Right ventricle myocardium inferior (tissue), 1 donor: ENCODE results near the gene CSNK1D. TPM values are rescaled to one million over a fixed set of nuclear protein-coding genes. Genes with fewer than 3 reads are reported as not detected.
"Not testable (repeated sequence)": the region's sequence is repeated elsewhere in the genome, so short reads cannot be mapped to it uniquely, and the experiment has no call there.

Experiments
- ATAC-seq: fragments of 200-7000 bp; cut with Tn5 transposase; one replicate; pipeline ENCODE4 v1.9.1; 2020; ENCODE audit warnings: mild to moderate bottlenecking, moderate library complexity
- DNase-seq: peaks from one replicate; pipeline ENCODE4 v3.0.0; 2021; ENCODE audit errors: missing footprints
- intact Hi-C: fragments of 100-400 bp; cut with DNase I; formaldehyde crosslinking; loops from one replicate; pipeline ENCODE4 v1.11.0; 2022
- total RNA-seq: library from RNA; stranded (reverse); fragmentation: NEBNext Ultra II Directional; extraction: Animal tissue kit (Norgen Biotek cat#: 25700); gene quantifications from one replicate; pipeline ENCODE4 v1.2.1, GENCODE V29; 2021
- donor health status: DM: no; HTN: yes; CAD: no; lungs with severe emphysema.

The CSNK1D gene
- total RNA-seq, 1 donor from 2014 or later: 62.6 TPM

- peak; percentile 52 for DNase-seq
- intact Hi-C loops: no loop called here
- no peak for ATAC-seq
These were observed 58.2 kb downstream of the CSNK1D start for GRCh38 chr17:82215095-82215971.

DNA sequence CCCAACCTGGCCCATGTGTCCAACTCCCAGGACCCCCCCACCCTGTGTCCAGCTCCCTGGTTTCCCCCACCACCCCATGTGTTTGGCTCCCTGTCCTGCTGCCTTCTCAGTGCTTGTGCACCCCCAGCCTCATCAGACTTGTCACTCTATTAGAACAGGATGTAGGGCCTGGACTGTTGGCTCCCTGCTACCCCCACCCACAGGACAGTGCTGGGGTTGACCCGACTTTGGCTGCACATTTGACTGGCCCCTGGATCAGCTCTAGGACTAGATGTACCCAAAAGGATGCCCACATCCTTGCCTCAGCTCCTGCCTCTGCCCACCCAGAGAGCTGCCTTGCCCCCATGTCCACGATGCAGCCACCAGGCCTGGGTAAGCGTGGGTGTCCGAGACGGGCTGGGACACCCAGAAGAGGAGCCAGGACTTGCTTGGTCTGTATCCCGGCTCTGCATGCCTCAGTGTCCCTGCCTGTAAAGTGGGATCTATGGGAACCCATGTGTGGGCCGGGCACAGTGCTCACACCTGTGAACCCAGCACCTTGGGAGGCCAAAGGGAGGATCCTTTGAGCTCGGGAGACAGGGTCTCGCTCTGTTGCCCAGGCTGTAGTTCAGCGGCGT, 59.4 kb downstream of the CSNK1D start:
- no peak for ATAC-seq
- DNase-seq: no peak
- intact Hi-C loops: no loop called here

- DNase-seq: peak; percentile 70
- intact Hi-C loops: no loop called here
- peak; percentile 26 for ATAC-seq
These were observed 60.1 kb downstream of the CSNK1D start for GRCh38 chr17:82213251-82214011.

DNA sequence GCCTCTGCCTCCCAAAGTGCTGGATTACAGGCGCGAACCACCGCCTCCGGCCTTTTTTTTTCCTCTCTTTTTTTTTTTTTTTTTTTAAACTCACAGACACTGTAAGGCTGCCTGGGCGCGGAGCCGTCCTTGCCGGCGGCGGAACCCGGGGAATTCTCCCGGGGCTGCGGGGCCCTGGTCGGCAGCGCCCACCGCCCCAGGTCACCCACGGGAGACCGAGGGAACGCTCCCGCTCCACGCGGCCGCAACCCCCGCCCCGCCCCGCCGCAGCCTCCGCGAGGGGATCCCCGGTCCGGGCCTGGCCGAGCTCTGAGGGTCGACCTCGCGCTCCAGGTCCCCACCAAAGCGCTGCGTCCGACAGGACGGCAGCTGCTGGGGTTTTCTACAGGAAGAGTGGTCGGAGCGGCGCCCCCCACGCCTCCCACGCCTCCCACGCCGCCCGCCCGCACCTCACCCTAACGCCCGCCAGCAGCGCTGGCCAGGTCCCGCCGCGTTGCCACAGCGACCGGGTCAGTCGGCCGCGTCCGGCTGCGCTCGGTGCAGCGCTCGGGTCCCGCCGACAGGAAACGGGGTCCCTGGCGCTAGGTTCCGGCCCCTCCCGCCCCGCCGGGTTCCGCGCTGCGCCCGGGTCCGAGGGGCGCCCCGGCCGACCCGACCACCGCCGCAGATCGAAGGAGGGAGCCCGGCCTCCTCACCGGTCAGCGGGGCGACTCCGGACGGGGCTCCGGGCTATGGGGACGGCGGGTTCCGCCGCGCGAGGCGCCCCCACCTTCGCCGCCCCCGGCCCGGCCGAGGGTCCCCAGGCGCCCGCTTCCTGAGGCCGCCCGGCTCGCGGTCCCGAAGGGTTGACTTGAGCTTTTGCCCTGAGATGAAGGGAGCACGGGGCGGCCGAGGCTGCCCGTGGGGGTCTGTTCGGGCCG, 60.9 kb downstream of the CSNK1D start, which contains the start of gene CCDC57:
Gene CCDC57 (minus strand): TSS at position 512 of the 920 bp plus-strand sequence. CDS start 10,898 bp downstream, outside the sequence.
- intact Hi-C loops: no loop called here
- peak; percentile 91 for DNase-seq
- ATAC-seq: peak; percentile 87

DNA sequence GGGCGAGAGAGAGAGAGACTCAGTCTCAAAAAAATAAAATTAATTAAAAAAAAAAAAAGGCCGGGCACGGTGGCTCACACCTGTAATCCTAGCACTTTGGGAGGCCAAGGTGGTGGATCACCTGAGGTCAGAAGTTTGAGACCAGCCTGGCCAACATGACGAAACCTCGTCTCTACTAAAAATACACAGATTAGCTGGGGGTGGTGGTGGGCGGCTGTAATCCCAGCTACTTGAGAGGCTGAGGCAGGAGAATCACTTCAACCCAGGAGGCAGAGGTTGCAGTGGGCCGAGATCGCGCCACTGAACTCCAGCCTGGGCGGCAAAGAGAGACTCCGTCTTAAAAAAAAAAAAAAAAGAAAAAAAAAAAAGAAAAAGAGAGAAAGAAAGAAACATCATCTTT, 62.8 kb downstream of the CSNK1D start:
- intact Hi-C loops, ATAC-seq, DNase-seq: not testable (repeated sequence)

GRCh38 chr17:82205720-82206508, 67.6 kb downstream of the CSNK1D start:
- DNase-seq: peak; percentile 92

DNA sequence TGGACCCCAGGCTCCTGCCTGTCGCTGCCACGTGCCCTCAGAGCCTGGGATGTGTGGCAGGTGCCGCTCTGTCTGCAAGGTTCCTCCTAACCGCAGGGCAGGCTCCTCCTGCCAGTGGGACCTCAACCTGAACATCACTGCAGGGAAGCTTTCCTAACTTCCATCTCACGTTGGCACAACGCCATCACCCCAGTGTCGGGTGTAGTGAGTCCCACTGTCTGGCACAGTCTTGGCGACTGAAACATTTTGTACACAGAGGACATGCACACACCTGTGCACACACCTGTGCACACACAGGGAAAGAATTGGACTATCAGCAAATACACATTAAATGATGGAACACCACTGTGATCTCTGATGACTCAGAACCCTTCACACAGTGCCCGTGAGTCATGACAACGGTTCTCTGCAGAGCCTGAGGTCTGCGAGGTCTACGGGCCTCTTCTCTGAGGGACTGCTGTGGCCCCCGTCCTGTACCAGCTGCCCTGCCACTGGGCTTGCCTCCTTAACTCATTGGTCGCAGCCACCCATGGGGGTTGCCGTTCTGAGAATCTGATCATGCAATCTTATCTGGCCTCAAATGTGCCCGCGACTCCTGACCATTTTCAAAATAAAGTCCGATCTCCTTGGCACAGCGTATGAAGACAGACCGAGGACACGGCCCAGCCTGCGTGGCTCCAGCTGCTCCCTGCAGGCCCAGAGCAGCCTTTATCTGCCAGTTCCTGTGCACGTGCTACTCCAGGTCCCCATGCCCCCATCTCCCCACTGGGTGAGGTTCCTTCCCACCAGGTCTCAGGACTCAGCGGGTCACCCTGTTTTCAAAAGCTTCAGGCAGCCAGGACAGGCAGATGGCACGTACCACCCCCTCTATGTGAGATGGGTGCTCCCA, 68.4 kb downstream of the CSNK1D start:
- intact Hi-C loops: no loop called here
- DNase-seq: no peak
- peak; percentile 55 for ATAC-seq

More at GRCh38 chr17:82205720-82206508, 67.6 kb downstream of the CSNK1D start:
- peak; percentile 87 for ATAC-seq
- intact Hi-C loops: loop anchor here (1.0 kb wide), 1 partner anchor 115 kb away; no protein-coding TSS in a partner anchor

GRCh38 chr17:82203920-82204319, 69.6 kb downstream of the CSNK1D start:
- DNase-seq (no peak), ATAC-seq (no peak)
- intact Hi-C loops: no loop called here

- DNase-seq (no peak), ATAC-seq (no peak)
- intact Hi-C loops: no loop called here
These were observed 70.5 kb downstream of the CSNK1D start for GRCh38 chr17:82202981-82203380.

GRCh38 chr17:82201498-82201910, 72.0 kb downstream of the CSNK1D start:
- intact Hi-C loops: no loop called here
- DNase-seq: no peak

DNA sequence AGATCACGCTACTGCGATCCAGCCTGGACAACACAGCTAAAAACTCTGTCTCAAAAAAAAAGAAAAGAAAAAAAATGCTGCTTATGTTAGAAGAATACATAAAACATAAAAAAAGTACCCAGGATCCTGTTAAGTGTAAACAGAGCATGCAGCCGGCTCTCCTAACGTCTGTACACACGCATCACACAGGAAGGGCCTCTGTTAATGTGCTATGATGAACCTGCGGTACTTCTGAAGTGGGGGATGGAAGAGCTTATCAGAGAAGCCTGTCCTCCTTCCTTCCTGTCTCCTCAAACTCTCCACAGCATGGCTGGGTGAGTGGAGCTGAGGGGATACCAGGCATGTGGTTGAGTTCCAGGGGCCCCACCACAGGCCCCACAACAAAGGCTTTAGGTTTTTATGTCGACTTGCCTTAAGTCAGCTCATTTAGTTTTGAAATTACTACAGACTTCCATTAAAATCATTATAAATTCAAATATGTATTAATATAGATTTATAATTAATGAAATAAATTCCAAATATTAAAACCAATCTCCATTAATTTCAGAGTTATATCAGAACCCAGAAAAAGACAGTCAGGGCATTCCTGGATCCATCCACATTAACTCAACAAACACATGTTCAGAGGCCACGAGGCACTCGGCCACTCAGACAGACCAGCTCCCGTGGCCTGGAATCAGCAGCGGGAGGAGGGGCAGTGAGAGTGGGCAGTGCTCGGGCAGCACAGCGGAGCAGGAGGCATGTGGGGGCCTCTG, 72.6 kb downstream of the CSNK1D start:
- ATAC-seq (no peak), DNase-seq (no peak)
- intact Hi-C loops: no loop called here

More at GRCh38 chr17:82201498-82201910, 72.0 kb downstream of the CSNK1D start:
- ATAC-seq: no peak

DNA sequence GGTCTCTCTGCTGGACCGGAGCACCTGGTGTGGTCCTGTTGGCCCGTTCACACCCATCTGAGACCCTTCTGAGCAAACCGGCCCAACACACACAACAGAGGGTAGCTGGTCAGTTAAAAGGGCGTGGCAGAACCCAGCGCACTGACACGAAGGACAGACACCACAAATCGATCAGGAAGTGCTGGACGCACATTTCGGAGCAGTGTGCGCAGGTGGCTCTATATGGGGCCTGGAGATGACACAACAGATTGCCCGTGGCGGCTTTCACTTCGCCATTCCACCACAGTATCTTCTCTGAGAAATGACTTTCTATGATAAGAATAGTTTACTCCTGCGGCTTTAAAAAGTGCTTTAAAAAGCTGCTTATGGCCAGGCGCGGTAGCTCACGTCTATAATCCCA, 73.4 kb downstream of the CSNK1D start:
- no peak for DNase-seq
- intact Hi-C loops: no loop called here
- no peak for ATAC-seq

- ATAC-seq: no peak
- no peak for DNase-seq
- intact Hi-C loops: no loop called here
These were observed 74.0 kb downstream of the CSNK1D start for GRCh38 chr17:82199496-82199895.

GRCh38 chr17:82198092-82198491, 75.4 kb downstream of the CSNK1D start:
- DNase-seq (no peak), ATAC-seq (no peak)
- intact Hi-C loops: no loop called here

DNA sequence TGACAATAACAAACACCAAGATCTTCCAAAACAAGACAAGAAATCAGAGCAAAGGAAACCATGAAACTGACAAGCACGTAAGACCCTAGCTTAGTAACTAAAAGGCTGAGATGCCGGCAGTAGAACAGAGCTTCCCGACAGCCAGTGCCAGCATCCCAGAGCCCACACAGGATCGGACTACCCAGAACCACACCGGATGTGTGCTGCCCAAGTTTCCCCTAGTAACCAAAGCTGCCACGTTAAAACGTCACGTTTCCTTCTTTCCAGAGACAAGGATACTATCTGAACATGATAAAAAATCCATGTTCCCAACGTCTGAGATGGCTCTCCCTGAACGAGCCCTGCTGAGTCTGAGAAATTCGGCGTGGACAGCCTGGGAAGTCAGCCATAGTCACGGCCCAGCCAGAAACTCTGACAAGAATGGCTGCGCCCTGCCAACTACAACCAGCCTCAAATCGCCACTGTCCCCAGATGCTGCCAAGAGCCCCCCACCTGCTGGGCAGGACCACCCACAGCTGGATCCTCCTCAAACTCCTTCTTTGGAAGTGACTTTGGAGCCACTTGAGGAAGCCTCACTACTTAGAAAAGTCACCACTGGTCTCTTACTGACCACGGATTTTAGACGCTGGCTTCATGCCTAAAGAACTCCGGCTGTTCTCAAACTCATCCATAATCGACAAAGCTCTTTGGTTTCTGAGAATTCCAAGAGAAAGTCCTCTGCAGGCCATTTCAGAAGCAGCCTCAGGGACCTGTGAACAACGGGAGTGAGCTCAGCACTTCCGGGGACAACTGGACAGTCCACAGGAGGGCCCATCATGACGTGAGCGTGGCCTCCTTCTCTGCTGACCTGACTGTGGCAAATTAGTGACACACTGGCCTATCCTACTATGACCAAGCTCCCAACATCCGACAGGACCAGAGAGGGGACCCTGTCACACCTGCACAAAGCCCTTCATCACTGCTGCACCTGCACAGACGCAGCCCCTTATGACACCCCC, 77.5 kb downstream of the CSNK1D start:
- intact Hi-C loops: no loop called here
- ATAC-seq: peak; percentile 65
- no peak for DNase-seq
